Measurements from ENCODE around the gene GJB4.
"Not testable (repeated sequence)": the region's sequence is repeated elsewhere in the genome, so short reads cannot be mapped to it uniquely, and the experiment has no call there.

Gene GJB4

DNA sequence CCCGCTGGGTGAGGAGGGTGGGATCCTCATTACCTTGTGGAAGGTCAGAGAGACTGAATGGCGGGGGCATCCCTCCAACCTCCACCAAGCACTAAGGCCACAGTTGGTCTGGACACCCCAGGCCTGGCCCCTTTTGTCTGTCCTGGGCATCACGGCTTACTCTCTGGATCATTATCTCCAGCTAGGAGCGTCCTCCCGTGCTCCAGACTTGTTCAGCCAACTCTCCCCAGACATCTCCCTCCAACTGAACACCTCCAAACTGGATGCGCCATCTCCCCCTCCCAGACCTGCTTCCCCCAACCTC, 11.9 kb upstream of the GJB4 start:
- no peak for DNase-seq

DNA sequence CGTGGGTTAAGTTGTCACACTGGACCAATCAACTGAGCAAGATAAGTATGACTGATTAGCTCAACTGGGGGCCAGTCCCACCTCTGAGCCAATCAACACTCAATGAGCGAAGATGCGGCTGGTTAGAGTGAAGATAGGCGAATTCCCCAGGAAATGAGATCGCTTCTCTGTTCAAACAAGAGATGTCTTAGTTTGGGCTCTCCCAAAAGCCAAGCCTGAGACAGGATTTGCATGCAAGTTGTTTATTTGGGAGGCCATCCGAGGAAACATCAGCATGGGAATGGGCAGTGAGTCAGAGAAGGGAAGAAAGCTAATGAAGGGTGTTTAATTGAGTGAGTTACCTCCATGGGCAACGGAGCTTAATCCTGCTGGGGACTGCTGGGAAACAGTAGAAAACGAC, 9.5 kb upstream of the GJB4 start:
- DNase-seq, result no peak

DNA sequence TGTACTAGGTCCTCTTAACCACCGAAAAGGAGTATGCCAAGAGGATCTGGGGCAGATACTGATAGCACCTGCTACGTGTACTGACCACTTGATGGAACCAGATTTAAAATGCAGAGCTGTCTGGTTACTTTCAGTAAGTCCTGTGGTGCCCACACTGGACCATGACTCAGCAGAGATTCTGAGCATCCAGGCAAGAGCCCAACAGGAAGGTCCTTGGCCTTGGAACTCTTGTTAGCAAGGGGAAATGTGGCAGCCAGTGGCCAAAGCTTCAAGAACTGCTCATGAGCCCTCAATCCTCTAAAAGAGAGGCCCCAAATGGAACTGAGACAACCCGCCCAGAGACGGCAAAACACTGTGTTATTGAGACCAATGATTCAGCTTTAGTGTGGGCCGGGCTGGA, 8.9 kb upstream of the GJB4 start:
- DNase-seq, result no peak

DNA sequence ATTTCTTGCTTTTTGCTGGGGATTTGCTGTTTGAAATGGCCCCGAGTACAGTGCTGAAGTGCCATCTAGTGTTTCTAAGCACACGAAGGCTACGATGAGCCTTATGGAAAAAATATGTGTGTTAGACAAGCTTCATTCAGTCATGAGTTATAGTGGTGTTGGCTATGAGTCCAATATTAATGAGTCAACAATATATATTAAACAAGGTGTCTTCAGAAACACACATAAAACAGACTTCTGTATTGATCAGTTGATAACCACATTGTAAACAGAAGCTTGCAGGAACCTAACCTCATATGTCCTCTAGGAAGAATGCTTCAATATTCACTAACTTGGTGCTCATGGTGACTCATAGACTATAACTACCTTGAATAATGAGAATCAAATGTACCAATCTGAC, 6.4 kb upstream of the GJB4 start:
- no peak for DNase-seq

GRCh38 chr1:34754964-34755637, 4.4 kb upstream of the GJB4 start, which contains the start of gene GJB5:
Gene GJB5 (plus strand): TSS chr1:34755047. CDS start chr1:34757331, 2,284 bp downstream.
- DNase-seq, result peak; percentile 29

- no peak for DNase-seq
Observed at GRCh38 chr1:34755961-34756360, 3.6 kb upstream of the GJB4 start.

DNA sequence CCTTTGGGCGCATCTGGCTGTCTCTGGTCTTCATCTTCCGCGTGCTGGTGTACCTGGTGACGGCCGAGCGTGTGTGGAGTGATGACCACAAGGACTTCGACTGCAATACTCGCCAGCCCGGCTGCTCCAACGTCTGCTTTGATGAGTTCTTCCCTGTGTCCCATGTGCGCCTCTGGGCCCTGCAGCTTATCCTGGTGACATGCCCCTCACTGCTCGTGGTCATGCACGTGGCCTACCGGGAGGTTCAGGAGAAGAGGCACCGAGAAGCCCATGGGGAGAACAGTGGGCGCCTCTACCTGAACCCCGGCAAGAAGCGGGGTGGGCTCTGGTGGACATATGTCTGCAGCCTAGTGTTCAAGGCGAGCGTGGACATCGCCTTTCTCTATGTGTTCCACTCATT, 2.2 kb upstream of the GJB4 start:
- no peak for DNase-seq

GRCh38 chr1:34758751-34759150, 789 bp upstream of the GJB4 start:
- no peak for DNase-seq

- DNase-seq, result no peak
Observed at GRCh38 chr1:34761176-34761761, 1.7 kb downstream of the GJB4 start.

GRCh38 chr1:34761776-34762307, 2.3 kb downstream of the GJB4 start:
- no peak for DNase-seq

DNA sequence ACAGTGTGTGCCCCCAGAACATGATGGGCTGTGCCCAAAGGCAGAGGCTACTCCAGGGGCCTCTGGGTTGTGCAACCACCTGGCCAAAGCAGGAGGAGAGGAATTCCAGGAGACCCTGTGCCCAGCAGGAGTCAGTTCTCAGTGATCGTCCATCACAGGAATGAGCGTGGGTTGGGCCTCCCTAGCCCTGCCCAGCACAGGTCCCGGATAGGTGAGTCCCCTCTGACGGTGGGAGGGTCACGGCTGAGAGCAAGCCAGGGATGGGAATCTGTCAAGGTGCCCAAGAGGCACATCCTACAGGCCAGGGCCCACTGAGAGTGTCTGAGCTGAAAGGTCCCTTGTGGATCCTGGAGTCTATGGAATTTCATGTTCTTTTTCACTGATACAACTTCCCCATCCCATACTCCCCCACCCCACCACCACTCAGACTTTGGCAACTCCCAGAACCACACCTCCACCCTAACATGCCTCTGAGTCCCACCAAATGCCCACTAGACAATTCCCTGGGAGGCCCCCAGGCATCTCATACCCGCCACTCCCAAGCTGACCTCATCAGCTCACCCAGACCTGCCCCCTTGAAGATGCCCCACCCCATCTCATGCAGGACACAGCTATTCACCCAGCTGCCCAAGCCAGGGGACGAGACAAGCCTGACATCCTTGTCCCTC, 3.1 kb downstream of the GJB4 start:
- DNase-seq, result no peak

DNA sequence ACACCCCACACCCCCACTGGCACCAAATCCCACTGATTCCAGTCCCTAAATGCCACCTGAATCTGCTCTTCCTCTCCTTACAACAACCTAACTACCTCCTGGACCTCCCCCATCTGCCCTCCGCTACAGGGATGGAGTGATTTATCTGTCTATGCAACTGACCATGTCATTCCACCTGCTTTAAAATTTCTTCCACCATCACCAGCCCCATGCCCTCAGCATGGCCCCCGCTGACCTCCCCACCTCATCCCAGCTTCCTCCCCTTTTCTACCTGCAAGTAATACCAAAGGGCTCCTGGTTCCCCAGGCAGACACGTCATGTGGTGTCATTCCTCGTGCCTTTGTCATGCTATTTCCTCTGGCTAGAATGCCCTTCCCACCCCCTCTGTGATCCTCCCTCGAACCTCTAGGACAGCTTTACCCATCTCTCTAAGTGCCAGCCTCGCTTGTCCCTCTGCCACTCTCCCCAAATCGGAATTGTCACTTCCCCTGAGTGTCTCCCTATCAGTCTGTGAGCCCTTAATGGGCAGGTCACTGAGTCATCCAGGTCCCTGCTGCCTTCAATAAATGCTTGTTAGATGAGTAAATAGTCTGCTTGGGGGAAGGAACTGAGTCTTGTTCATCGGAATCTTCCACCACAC, 3.7 kb downstream of the GJB4 start:
- DNase-seq, result no peak

- no peak for DNase-seq
Observed at GRCh38 chr1:34768856-34769255, 9.3 kb downstream of the GJB4 start.

- no peak for DNase-seq
Observed at GRCh38 chr1:34770891-34771504, 11.5 kb downstream of the GJB4 start.

DNA sequence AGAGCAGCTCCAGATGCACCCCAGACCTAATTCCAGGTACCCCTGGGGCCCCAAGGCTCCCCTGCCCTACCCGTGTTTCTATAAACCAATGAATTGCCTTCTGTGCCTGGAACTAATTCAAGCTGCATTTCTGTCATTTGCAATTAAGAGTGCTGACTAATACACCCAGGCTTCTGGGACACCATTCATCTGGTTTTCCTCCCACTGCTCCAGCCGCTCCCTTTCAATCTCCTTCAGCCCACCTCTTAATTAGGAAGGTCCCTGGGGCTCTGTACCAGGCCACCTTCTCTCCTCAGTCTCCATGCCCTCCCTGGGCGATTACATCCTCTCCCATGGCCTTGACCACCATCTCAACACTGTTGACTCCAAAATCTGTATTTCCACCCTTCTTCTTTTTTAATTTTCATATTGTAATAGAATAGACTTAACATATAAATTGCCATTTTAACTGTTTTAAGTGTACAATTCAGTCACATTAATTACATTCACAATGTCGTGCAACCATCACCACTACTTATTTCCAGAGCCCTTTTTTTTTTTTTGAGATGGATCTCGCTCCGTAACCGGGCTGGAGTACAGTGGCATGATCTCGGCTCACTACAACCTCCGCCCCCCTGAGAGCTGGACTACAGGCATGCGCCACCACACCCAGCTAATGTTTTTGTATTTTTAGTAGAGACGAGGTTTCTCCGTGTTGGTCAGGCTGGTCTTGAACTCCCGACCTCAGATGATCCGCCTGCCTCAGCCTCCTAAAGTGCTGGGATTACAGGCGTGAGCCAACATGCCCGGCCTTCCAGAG, 12.2 kb downstream of the GJB4 start:
- no peak for DNase-seq

DNA sequence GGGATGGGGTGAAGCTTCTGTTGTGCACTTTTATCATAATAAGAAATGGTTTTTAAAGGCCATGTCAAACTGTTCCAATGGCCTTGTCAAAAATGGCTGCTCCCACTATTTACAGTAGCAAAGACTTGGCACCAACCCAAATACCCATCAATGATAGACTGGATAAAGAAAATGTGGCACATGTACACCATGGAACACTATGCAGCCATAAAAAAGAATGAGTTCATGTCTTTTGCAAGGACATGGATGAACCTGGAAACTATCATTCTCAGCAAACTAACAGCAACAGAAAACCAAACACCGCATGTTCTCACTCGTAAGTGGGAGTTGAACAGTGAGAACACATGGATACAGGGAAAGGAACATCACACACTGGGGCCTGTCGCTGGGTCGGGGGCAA, 13.6 kb downstream of the GJB4 start:
- not testable (repeated sequence) for DNase-seq

DNA sequence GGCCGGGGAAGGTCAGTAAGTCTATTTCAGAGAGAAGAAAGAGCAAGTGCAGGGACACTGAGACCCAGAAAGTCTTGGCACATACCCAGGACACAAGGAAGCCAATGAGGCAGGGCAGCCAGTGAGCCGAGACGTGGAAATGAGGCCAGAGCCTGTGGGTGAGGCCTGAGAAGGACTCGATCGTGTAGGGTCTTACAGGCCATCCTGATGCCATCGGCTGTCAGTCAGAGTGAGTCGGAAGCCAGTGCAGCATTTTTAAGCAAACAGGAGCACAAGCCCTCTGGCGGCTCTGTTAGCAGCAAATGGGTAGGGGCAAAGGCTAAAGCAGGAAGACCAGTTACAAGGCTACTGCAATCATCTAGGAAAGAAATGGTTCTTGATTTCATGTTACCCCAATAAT, 15.4 kb downstream of the GJB4 start:
- DNase-seq, result no peak

DNA sequence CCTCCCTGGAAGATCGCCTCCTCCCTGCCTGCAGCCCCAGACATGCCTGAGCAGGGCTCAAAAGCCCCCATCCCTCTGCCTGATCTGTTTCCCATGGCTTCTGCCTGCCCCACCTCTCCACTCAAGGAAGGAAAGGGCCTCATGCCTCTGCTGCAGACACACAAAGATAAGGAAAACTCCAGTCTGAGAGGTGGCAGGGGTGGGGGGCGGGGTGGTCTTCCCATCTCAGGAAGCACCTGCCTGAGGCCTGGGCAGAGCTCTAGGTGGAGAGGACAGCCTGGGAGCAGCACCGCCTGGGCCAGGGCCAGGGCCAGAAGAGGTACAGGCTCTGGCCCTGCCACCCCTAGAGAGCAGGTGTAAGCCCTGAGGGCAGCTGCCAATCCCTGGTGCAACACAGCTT, 17.4 kb downstream of the GJB4 start:
- no peak for DNase-seq

GRCh38 chr1:34777519-34778321, 18.2 kb downstream of the GJB4 start:
- DNase-seq, result no peak

DNA sequence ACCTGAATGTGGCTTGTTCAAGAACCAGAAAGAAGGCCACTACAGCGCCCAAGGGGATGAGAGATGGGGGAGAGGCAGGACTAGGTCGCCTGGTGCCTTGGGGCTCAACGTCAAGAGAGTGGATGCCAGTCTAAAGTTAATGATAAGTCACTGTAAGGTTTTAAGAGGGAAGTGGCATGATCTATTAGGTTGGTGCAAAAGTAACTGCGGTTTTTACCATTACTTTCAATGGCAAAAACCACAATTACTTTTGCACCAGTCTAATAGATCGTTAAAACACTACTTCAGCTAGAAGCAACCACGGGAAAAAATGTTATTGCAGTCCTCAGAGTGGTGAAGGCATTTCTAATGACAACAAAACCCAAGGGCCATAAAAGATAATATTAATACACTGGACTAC, 18.8 kb downstream of the GJB4 start:
- DNase-seq, result no peak

GRCh38 chr1:34779005-34779404, 19.5 kb downstream of the GJB4 start:
- DNase-seq, result no peak

GRCh38 chr1:34779526-34779925, 20.0 kb downstream of the GJB4 start:
- DNase-seq, result no peak

Data from eye (tissue), 1 donor.